H1 (cell line): Measurements from ENCODE around the gene MATN1. TPM values are rescaled to one million over a fixed set of nuclear protein-coding genes. Genes with fewer than 3 reads are reported as not detected.
"Not testable (repeated sequence)": the region's sequence is repeated elsewhere in the genome, so short reads cannot be mapped to it uniquely, and the experiment has no call there.

Source experiments
- CTCF ChIA-PET: fragments of 300-600 bp; sonication (Branson Sonifier 250); formaldehyde crosslinking; loops from one replicate; lab custom pipeline; 2021; ENCODE audit not compliant: partially characterized antibody; lab: Charles Lee
- POLR2A ChIA-PET: fragments of 300-600 bp; sonication (Branson Sonifier 250); formaldehyde crosslinking; loops from one replicate; lab custom pipeline; 2021; ENCODE audit warnings: inconsistent platforms; ENCODE audit not compliant: partially characterized antibody; lab: Charles Lee
- DNase-seq, 2 experiments: peaks; one replicate each; pipeline versions ENCODE4 v3.0.0 to v3.0.0-alpha.2; 2010 to 2022; ENCODE audit warnings: low spot score in 2 of 2, low read depth in 1 of 2, mixed read lengths in 1 of 2
- FAIRE-seq: peaks from 2 replicates; lab custom pipeline; 2011; peaks lifted over from hg19 to GRCh38; lab: Jason Lieb, UNC
- H2AFZ ChIP-seq: 2 replicates; pipeline ENCODE4 v1.8.1; 2012; ENCODE audit warnings: low read length, inconsistent platforms
- H2AK5ac ChIP-seq: 2 replicates; pipeline ENCODE4 v1.6.1; 2013; ENCODE audit warnings: low read depth, low read length
- H2BK120ac ChIP-seq: replicated peaks from 2 replicates; pipeline ENCODE3; 2013; ENCODE audit warnings: low read depth, low read length, inconsistent platforms
- H2BK12ac ChIP-seq: 2 replicates; pipeline ENCODE4 v1.6.1; 2013; ENCODE audit warnings: low read depth, low read length
- H2BK15ac ChIP-seq: 2 replicates; pipeline ENCODE4 v1.6.1; 2013; ENCODE audit warnings: low read length
- H2BK20ac ChIP-seq: 2 replicates; pipeline ENCODE4 v1.6.1; 2013; ENCODE audit warnings: low read length
- H2BK5ac ChIP-seq: 2 replicates; pipeline ENCODE4 v1.6.1; 2013; ENCODE audit warnings: low read depth, low read length
- H3K14ac ChIP-seq: 2 replicates; pipeline ENCODE4 v1.6.1; 2013; ENCODE audit warnings: inconsistent platforms; ENCODE audit not compliant: insufficient read length
- H3K18ac ChIP-seq: 2 replicates; pipeline ENCODE4 v1.6.1; 2013; ENCODE audit warnings: low read length; ENCODE audit errors: extremely low read depth
- H3K23ac ChIP-seq: 2 replicates; pipeline ENCODE4 v1.6.1; 2013; ENCODE audit warnings: inconsistent platforms; ENCODE audit not compliant: insufficient read length
- H3K23me2 ChIP-seq: 2 replicates; pipeline ENCODE4 v1.6.1; 2013; ENCODE audit warnings: low read depth, low read length
- H3K27ac ChIP-seq: 2 replicates; pipeline ENCODE4 v1.6.1; 2011; ENCODE audit warnings: low read depth, low read length, inconsistent platforms
- H3K27me3 ChIP-seq, 4 experiments: replicated peaks in 1 of 4; 1 replicate in 1 of 4; 2 replicates in 3 of 4; pipeline versions ENCODE4 v1.6.1 to v1.8.1; 2011 to 2013; ENCODE audit warnings: low read length in 3 of 4, mild to moderate bottlenecking in 3 of 4, inconsistent platforms in 2 of 4, mixed read lengths in 2 of 4, moderate library complexity in 1 of 4; ENCODE audit not compliant: control insufficient read depth in 3 of 4, insufficient read depth in 3 of 4; ENCODE audit errors: extremely low read depth in 1 of 4
- H3K36me3 ChIP-seq, 4 experiments: 2 replicates each; pipeline versions ENCODE4 v1.6.1 to v1.8.1; 2011 to 2013; ENCODE audit warnings: mild to moderate bottlenecking in 4 of 4, low read length in 3 of 4, moderate library complexity in 2 of 4, control low read depth in 1 of 4, inconsistent platforms in 1 of 4; ENCODE audit not compliant: insufficient read depth in 4 of 4, control insufficient read depth in 2 of 4
- H3K4ac ChIP-seq: replicated peaks from 2 replicates; pipeline ENCODE3; 2013; ENCODE audit warnings: low read length, low read depth, mixed read lengths, inconsistent platforms; ENCODE audit not compliant: insufficient read length
- H3K4me1 ChIP-seq, 4 experiments: replicated peaks in 1 of 4; 1 replicate in 1 of 4; 2 replicates in 3 of 4; pipeline versions ENCODE4 v1.6.1 to v1.8.1; 2011 to 2013; ENCODE audit warnings: low read length in 3 of 4, inconsistent platforms in 2 of 4, mixed read lengths in 1 of 4; ENCODE audit not compliant: insufficient read depth in 4 of 4, control insufficient read depth in 3 of 4
- H3K4me2 ChIP-seq, 2 experiments: 2 replicates each; pipeline versions ENCODE4 v1.6.1 to v1.8.1; 2011 to 2013; ENCODE audit warnings: low read depth in 2 of 2, low read length in 2 of 2, control low read depth in 1 of 2, inconsistent platforms in 1 of 2, mild to moderate bottlenecking in 1 of 2; ENCODE audit not compliant: insufficient read depth in 1 of 2
- H3K4me3 ChIP-seq, 4 experiments: fragments of 200-600, 300-600 bp in 1 of 4; sonication (generic), shearing (Covaris generic), sonication (Bioruptor Twin) in 1 of 4; 2 replicates each; pipeline versions ENCODE4 v1.5.1 to v1.8.1; 2011 to 2016; ENCODE audit warnings: low read length in 4 of 4, low read depth in 3 of 4, control low read depth in 2 of 4, inconsistent platforms in 2 of 4, mild to moderate bottlenecking in 2 of 4, mixed read lengths in 1 of 4, moderate library complexity in 1 of 4; ENCODE audit not compliant: insufficient read depth in 2 of 4; ENCODE audit errors: extremely low read depth in 1 of 4
- H3K56ac ChIP-seq: replicated peaks from 2 replicates; pipeline ENCODE3; 2013; ENCODE audit warnings: low read depth, mild to moderate bottlenecking, mixed read lengths, low read length, inconsistent platforms; ENCODE audit not compliant: insufficient read length
- H3K79me1 ChIP-seq: 2 replicates; pipeline ENCODE4 v1.6.1; 2013; ENCODE audit warnings: low read depth, low read length, control low read depth
- H3K79me2 ChIP-seq, 2 experiments: 2 replicates each; pipeline versions ENCODE4 v1.6.1 to v1.8.1; 2012 to 2013; ENCODE audit warnings: low read length in 2 of 2, mild to moderate bottlenecking in 2 of 2, inconsistent platforms in 1 of 2; ENCODE audit not compliant: insufficient read depth in 2 of 2, control insufficient read depth in 1 of 2
- H3K9ac ChIP-seq, 4 experiments: replicated peaks in 1 of 4; 1 replicate in 1 of 4; 2 replicates in 3 of 4; pipeline versions ENCODE4 v1.6.1 to v1.8.1; 2011 to 2013; ENCODE audit warnings: low read depth in 3 of 4, low read length in 3 of 4, control low read depth in 2 of 4, mild to moderate bottlenecking in 2 of 4, moderate library complexity in 2 of 4, inconsistent platforms in 1 of 4; ENCODE audit errors: extremely low read depth in 1 of 4
- H3K9me3 ChIP-seq, 2 experiments: 2 replicates each; pipeline versions ENCODE4 v1.6.1 to v1.8.1; 2012 to 2013; ENCODE audit warnings: mild to moderate bottlenecking in 2 of 2, moderate library complexity in 2 of 2, control low read depth in 1 of 2, inconsistent platforms in 1 of 2, low read depth in 1 of 2, low read length in 1 of 2, mixed read lengths in 1 of 2; ENCODE audit not compliant: insufficient read depth in 2 of 2
- H4K20me1 ChIP-seq, 2 experiments: replicated peaks in 1 of 2; 2 replicates each; pipeline versions ENCODE3 to v1.8.1; 2011 to 2013; ENCODE audit warnings: inconsistent platforms in 2 of 2, low read length in 2 of 2, mild to moderate bottlenecking in 1 of 2; ENCODE audit not compliant: insufficient read depth in 2 of 2, control insufficient read depth in 1 of 2
- H4K5ac ChIP-seq: 2 replicates; pipeline ENCODE4 v1.6.1; 2013; ENCODE audit warnings: low read length, low read depth, mixed read lengths, inconsistent platforms; ENCODE audit not compliant: insufficient read length
- H4K8ac ChIP-seq: 2 replicates; pipeline ENCODE4 v1.8.0; 2013; ENCODE audit warnings: mild to moderate bottlenecking, moderate library complexity, low read length, inconsistent platforms; ENCODE audit not compliant: insufficient read depth; ENCODE audit errors: extremely low read depth
- H4K91ac ChIP-seq: replicated peaks from 2 replicates; pipeline ENCODE3; 2013; ENCODE audit warnings: low read length, mixed read lengths, inconsistent platforms; ENCODE audit not compliant: insufficient read length
- WGBS, 2 experiments: shearing (Covaris generic) in 1 of 2; methylation state at CpG; one replicate each; pipeline versions ENCODE4 v1.1.6 to v1.1.7; 2013 to 2015; ENCODE audit warnings: low lambda C conversion rate in 2 of 2, mixed read lengths in 2 of 2, inconsistent platforms in 1 of 2, low coverage in 1 of 2, missing lambda C conversion rate in 1 of 2; ENCODE audit not compliant: insufficient replicate concordance in 2 of 2, insufficient coverage in 1 of 2, insufficient read length in 1 of 2; ENCODE audit errors: extremely low coverage in 1 of 2, missing lambda C conversion rate in 1 of 2; 5-methylcytosine and 5-hydroxymethylcytosine counted together
- polyA plus RNA-seq, 7 experiments: library from polyadenylated mRNA; depleted of rRNA in 3 of 7; stranded (reverse) in 5 of 7; unstranded in 2 of 7; fragments of >200 nt in 5 of 7; fragments of 200-250 nt in 2 of 7; gene quantifications; 1 replicate in 5 of 7; 2 replicates in 1 of 7; 4 replicates in 1 of 7; pipeline versions ENCODE4 v1.2.1 to v1.2.3, GENCODE V29; 2011 to 2013; ENCODE audit warnings: missing spikeins in 2 of 7, mixed read lengths in 2 of 7
- total RNA-seq: library from RNA; stranded (reverse); fragmentation: NEBNext Ultra II Directional; extraction: Animal tissue kit (Norgen Biotek cat#: 25700); gene quantifications from 2 replicates; pipeline ENCODE4 v1.2.1, GENCODE V29; 2021

The MATN1 gene
- total and polyA plus RNA-seq, 2 of the 8 experiments (the other 6 are each of a cell fraction or from before 2014, with no cell fraction given): 0.12 to 0.28 TPM

- not testable (repeated sequence) for H3K4me3 ChIP-seq, FAIRE-seq, H2AK5ac ChIP-seq, H3K79me2 ChIP-seq, H3K27me3 ChIP-seq, H3K4me2 ChIP-seq, H3K18ac ChIP-seq, H3K27ac ChIP-seq, H2BK120ac ChIP-seq, H2AFZ ChIP-seq, H4K20me1 ChIP-seq, H4K5ac ChIP-seq, H3K23me2 ChIP-seq, H3K56ac ChIP-seq, H3K9me3 ChIP-seq, H3K79me1 ChIP-seq, H3K14ac ChIP-seq, DNase-seq, H3K4ac ChIP-seq, H3K9ac ChIP-seq, H3K36me3 ChIP-seq, H4K91ac ChIP-seq, H2BK12ac ChIP-seq, H2BK20ac ChIP-seq, H3K4me1 ChIP-seq, H3K23ac ChIP-seq, H4K8ac ChIP-seq, H2BK5ac ChIP-seq, H2BK15ac ChIP-seq
- 84% methylated on average over 8 of the region's 8 CpGs; no CpG with 5 or more reads in 1 of the 2 experiments for WGBS, 2 experiments
- CTCF ChIA-PET: interaction anchor here (1.5 to 55.1 kb wide), 3 partner anchors 1 to 199 kb away, joined by 3 to 1640 read pairs (median 1640); partner anchors contain the start of genes LAPTM5 and MATN1
- POLR2A ChIA-PET: interaction anchor here (0.6 kb wide), 1 partner anchor 24 kb away, joined by 5 read pairs; no protein-coding TSS in a partner anchor
Observed at GRCh38 chr1:30766948-30767347, 43.6 kb upstream of the MATN1 start.
